Measurements from ENCODE around the gene HECTD4.

Gene HECTD4

DNA sequence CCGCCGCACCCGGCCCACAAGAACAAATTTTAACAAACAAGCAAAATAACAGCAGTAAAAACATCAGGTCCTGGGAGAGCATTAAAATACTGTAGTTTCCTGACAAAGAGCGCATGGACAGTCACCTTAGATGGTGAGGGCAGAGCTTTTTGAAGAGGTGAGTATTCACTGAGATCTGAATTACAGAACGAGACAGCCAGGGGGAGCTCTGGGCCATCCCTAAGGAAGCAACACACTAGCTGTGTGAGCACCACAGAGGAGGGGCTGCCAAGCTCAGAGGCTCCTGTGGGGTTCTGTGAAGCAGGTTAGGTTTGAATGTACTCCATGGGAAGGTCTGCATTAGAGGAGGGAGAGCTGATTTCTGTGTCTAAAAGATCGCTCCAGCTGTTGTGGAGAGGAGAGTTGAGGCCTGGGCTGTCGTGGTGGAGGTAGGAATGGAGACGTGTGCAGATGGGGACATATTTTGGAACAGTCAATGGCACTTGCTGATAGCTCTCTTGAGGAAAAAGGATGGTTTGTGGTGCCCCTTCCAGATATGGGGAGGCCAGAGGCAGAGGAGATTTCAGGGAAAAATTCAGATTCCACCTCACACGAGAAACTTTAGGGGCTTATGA is 184.0 kb downstream of the HECTD4 start:
- peak in 5 of 6 experiments; percentile 5 to 40 (median 17) for DNase-seq

GRCh38 chr12:112196196-112196875 is 185.9 kb downstream of the HECTD4 start:
- DNase-seq: no peak

DNA sequence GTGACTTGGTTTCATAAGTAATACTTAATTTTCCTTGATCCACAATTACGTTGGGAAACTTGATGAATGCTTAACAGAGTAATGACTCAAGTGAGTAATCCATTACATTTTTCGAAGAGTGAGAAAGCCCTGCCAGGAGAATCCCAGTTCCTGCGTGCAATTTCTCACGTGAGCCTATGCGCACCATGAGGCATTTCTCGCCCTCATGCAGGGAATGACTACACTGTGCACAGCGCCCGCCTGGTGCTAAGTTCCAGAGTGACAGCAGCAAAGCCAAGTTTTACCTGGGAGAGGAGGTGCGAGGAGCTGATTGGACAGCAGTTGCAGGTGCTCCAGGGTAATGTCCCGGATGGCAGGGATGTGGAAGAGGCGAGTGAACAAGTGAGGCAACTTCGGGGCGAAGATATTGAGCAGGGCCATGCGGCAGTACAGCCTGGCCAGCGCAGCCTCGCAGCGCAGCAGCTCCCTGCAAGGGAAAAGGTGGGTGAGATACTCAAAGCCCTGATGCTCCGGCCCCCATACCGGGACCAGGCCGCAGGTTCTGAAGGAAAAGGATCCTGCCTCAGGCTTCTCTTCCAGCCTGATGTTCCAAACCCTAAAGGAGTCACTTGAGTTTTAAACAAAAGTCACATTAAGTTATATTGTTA is 187.5 kb downstream of the HECTD4 start:
- DNase-seq: no peak

DNA sequence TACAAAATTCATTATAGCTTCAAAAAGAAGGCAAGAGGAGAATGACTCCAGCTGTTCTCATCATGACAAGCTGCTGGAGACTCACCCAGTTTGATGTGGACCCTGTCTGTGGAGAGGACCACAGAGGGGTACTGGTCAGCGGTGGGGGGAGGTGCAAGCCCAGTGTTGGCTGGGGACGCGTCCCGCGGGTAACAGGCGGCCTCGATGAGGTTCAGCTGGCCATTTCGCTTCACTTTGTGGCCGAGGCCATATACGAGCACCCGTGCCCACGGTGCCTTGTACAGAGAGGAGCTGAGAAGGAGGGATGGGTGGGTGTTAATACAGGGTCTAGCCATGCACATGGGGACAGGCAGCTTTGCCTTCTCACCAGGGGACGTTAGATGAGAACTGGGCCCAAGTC is 189.8 kb downstream of the HECTD4 start:
- no peak for DNase-seq

DNA sequence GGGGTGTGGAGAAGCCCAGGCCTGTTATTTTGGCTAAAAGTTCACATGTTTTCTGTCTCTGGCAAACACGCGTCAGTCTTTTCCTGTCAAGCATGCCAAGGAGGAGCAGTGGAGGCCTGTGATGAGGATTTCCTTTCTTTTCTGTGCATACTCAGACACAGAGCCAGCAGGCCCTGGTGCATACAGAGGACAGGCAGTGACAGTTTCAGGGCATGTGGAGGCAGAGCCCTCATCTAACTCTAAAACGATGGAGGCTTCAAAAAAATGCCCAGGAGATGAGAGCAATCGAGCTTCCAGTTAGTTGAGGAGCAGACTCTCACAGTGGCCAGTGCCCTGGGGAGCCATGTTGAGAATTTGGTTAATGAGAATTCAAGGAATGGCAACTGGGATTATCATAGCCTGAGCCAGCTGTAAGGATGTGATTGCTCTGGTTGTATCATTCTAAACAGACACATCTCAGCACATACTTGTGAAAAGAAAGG is 190.3 kb downstream of the HECTD4 start:
- no peak for DNase-seq

- DNase-seq: no peak
These were observed 191.0 kb downstream of the HECTD4 start for GRCh38 chr12:112191201-112191600.

DNA sequence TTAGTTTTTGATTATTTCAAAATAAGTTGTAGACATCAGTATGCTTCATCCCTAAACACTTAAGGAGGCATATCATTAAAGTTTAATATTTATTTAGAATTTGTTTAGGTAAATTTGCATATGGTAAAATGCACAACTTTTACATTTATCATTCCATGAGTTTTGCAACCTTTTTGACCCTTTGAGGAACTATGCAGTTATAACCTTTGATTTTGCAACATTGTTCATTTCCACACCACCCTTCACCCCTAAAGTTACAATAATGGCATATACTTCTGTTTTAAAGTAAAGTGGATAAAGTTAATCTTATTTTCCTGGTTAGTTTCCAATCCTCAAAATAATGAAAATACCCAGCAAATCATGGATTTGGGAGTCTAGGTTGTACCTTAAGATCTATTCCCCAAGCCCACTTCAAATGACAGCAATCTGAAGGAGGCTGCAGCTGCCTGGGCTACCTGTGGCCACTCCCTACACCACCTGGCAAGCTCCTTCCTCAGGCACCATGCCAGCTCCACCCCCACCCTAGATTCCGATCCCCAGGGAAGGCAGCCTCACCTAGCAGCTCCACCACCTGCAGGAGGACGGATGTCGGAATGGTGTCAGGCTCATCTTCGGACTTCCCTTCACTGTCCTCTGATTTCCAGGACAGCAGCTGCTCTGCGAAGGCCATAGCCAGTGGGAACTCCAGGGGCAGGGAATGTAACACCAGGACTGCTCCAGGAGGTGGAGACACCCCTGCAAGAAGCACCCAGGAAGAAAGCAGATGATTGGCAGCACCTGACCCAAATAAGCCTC is 191.8 kb downstream of the HECTD4 start:
- no peak for DNase-seq

GRCh38 chr12:112188130-112188830 is 194.0 kb downstream of the HECTD4 start:
- DNase-seq: no peak

GRCh38 chr12:112185093-112185923 is 196.9 kb downstream of the HECTD4 start:
- no peak for DNase-seq

DNA sequence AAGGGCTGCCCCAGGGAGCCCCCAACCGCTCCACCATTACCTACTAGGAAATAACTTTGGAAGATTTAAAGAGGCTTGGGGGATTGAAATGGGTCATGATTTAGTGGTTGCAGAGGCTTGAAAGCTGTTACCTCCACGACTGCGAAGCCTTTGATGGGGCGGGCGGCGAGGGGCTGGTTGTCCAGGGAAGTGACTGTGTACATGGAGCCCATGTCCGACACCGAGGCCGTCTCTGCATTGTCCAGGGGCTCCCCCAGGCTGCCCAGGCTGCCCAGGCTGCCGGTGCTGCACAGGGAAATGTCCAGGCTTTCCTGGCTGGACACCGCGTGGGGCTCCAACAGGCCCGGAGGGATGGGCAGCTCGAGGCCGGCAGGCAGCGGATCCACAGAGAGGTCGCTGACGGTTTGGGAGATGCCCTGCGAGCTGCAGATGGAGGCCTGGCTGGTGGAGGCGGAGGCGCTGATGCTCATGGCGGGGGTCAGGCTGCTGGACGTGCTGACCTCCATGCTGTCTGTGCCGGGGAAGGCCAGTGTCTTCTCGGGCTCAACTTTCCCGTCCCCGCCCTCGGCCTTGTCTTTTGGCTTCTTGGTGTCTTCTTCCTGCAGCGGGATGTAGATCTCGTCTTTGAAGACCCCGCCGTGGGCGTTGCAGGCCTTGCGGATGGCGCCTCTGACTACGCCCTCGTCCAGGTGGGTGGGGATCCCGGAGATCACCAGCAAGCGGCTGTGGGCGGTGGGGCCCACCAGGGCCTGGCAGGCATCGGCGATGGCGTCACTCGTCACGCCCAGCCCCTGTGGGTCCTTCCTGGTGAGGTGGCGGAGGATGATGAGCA is 198.0 kb downstream of the HECTD4 start:
- no peak for DNase-seq

DNA sequence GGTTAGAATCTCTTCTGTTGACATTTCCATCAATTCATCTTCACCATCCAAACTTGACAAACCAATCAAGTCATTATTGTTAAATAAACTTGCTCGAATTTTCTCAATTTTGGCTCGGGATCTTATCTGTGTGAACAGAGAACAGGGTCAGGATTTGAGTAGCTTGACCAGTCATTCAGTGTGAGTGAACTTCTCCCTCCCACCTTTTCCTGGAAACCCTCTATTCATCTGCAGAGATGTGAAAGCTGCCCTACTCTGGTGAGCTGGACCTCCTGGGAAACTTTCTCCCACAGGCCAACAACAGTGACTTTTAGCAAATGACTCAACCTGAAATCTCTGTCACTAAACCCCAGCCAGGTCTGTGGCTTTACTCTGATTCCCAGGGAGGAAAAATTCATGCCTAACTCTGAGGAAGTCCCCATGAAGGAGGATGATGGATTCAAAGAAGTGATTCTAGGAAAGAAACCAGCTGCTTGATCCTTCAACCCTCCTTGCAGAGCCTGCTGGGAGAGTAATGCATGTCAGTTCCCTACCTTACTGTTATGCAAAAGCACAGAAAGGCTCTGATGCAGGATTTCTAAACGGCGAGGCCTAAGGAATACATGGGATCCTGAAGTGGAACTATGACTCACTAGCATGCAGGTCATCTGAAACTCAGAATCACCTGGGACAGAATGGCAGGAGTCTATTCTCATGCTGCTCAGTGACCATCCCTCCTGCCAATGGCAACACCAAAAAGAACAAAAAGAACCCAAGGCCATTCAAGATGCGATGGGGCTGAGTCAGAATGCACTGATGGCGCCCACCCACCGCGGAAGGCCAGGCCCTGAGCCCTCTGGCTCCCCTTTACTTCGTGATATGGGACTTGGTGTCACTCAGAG is 198.8 kb downstream of the HECTD4 start:
- DNase-seq: no peak

- no peak for DNase-seq
These were observed 199.7 kb downstream of the HECTD4 start for GRCh38 chr12:112182499-112182898.

DNA sequence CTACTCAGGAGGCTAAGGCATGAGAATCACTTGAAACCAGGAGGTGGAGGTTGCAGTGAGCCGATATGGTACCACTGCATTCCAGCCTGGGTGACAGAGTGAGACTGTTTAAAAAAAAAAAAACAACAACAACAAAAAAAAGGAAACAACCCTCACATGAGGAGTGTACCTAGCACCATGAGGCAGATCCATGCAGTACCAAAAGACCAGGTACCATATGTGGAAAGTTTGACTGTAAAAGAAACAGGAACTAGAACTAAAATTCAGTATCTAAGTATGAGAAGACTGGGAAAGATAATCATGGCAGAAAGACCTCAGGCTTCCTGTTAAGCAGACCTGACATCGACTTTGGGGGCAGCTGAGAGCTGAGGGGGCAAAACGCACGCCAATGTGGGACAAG is 201.8 kb downstream of the HECTD4 start:
- no peak for DNase-seq

DNA sequence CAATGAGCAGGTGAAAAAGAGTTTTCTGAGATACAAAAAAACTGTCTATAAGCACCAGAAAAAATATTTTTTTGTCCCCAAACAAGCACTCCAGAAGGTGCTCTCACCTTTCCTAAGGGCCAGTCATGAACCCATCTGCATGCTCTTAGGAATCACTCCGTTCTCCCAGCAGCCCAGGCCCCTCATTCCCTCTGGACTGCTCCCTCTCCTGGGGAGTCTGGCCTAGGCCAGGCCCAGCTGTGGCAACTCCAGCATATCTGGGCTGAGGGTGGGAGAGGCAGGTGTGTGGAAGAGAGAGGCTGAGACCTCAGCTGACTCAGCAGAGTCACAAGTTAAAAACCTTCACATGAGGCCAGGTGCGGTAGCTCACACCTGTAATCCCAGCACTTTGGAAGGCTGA is 202.3 kb downstream of the HECTD4 start:
- DNase-seq: no peak

DNA sequence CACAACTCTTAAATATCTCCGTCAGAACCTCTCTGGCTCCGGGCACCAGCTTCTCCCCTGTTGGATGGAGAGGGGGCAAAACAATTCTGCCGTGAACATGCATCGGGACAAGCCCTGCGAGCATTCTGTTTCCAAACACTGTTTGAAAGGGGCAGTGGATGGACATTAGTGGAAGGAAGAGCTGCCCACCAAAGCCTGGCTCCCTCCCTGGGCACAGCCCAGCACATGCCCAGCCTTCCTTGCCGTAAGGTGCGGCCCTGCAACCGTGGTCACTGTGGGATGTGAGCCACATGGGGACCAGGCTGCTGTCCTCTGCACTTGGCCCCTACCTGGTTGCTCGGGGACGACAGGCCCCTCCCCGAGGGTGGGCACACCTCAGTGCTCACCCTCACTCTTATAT is 202.9 kb downstream of the HECTD4 start:
- DNase-seq: no peak

DNA sequence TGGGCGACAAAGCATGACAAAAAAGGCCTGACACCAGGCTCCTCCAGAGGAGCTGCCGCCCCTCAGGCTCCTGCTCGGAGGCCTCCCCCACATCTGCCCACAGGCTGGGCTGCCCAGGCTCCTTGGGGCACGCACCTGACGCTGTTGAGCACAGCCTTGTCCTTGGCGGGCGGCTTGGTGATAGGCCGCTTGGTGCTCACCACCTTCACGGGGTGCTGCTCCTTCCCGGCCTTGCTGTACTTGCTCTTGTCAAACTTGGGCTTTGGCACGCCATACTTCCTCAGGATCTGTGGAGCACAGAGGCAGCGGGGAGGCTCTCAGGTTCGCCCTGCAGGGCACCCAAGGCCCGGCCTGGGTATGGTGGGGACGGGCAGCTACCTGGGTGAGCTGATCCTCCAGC is 203.4 kb downstream of the HECTD4 start:
- no peak for DNase-seq

GRCh38 chr12:112176321-112177010 is 205.8 kb downstream of the HECTD4 start:
- DNase-seq: no peak

GRCh38 chr12:112175361-112176155 is 206.7 kb downstream of the HECTD4 start:
- no peak for DNase-seq
